Thoracic aorta (tissue), 2 donors: ENCODE results near the gene MMAB. TPM values are rescaled to one million over a fixed set of nuclear protein-coding genes. Genes with fewer than 3 reads are reported as not detected.

ENCODE experiments used
- ATAC-seq: fragments of 150-250 bp; one replicate; pipeline ENCODE4 v1.8.0; 2017; ENCODE audit warnings: low read depth; ENCODE audit not compliant: insufficient number of reproducible peaks, low FRiP score
- DNase-seq: peaks from one replicate; pipeline ENCODE4 v3.0.0-alpha.2; 2020; ENCODE audit warnings: low spot score
- H3K27ac ChIP-seq, 2 donors: fragments of 200-600 bp; sonication (generic); 1 replicate in 1 of 2; 2 replicates in 1 of 2; pipeline ENCODE4 v1.5.1; 2016; ENCODE audit warnings: mild to moderate bottlenecking in 2 of 2, moderate library complexity in 2 of 2
- H3K27me3 ChIP-seq: fragments of 200-600 bp; sonication (generic); replicated peaks from 2 replicates; pipeline ENCODE4 v1.6.0; 2016; ENCODE audit warnings: mild to moderate bottlenecking; ENCODE audit not compliant: insufficient read depth
- H3K36me3 ChIP-seq: fragments of 200-600 bp; sonication (generic); one replicate; pipeline ENCODE4 v1.5.1; 2016
- H3K4me1 ChIP-seq, 2 donors: fragments of 200-600 bp; sonication (generic); 1 replicate in 1 of 2; 2 replicates in 1 of 2; pipeline versions ENCODE4 v1.5.1 to v1.6.0; 2016; ENCODE audit warnings: low read depth in 2 of 2, mild to moderate bottlenecking in 1 of 2; ENCODE audit not compliant: control insufficient read depth in 1 of 2
- H3K4me3 ChIP-seq: fragments of 200-600 bp; sonication (generic); 2 replicates; pipeline ENCODE4 v1.5.1; 2016; ENCODE audit warnings: mild to moderate bottlenecking
- H3K9me3 ChIP-seq: fragments of 200-600 bp; sonication (generic); 2 replicates; pipeline ENCODE4 v1.5.1; 2016
- CTCF ChIP-seq: fragments of 200-600 bp; sonication (generic); IDR thresholded peaks from one replicate; pipeline ENCODE4 v1.5.1; 2019; ENCODE audit warnings: antibody characterized with exemption
- total RNA-seq, 2 donors: library from RNA; depleted of rRNA; stranded (reverse); fragments of >200 nt; gene quantifications; one replicate each; pipeline versions ENCODE4 v1.1.0 to v1.2.3, GENCODE V29; 2016

The MMAB gene
- total RNA-seq, 2 donors from 2014 or later, result 18.7 to 32.4 TPM

GRCh38 chr12:109531411-109531810 lies 41.9 kb downstream of the MMAB start:
- Histone ChIP-seq H3K4me1 (no peaks in the 10 kb centered on the region), H3K9me3 (no peaks in the 10 kb centered on the region), H3K27me3 (no peaks in the 10 kb centered on the region), H3K27ac (no peak overlapping the region), H3K36me3 (peaks cover 49% of the 10 kb centered on the region), H3K4me3 (no peak overlapping the region)
- ATAC-seq (no peak), DNase-seq (no peak)
- TF ChIP-seq CTCF, result no peak

GRCh38 chr12:109529691-109530640 lies 43.3 kb downstream of the MMAB start:
- ATAC-seq, result no peak
- no peaks in the 10 kb centered on the region for H3K9me3 ChIP-seq
- H3K27ac ChIP-seq, result no peak overlapping the region
- H3K36me3 ChIP-seq, result peaks cover 53% of the 10 kb centered on the region
- H3K4me3 ChIP-seq, result no peak overlapping the region
- DNase-seq, result no peak
- no peak for TF ChIP-seq CTCF
- no peaks in the 10 kb centered on the region for H3K4me1 ChIP-seq
- H3K27me3 ChIP-seq, result no peaks in the 10 kb centered on the region

- Histone ChIP-seq H3K36me3 (peaks cover 60% of the 10 kb centered on the region), H3K4me3 (no peak overlapping the region), H3K4me1 (no peaks in the 10 kb centered on the region), H3K27ac (no peak overlapping the region), H3K27me3 (no peaks in the 10 kb centered on the region), H3K9me3 (no peaks in the 10 kb centered on the region)
- TF ChIP-seq CTCF, result no peak
- DNase-seq, result no peak
- no peak for ATAC-seq
Measured at GRCh38 chr12:109527489-109528123, 45.7 kb downstream of the MMAB start.

GRCh38 chr12:109525279-109525585 lies 48.1 kb downstream of the MMAB start:
- DNase-seq (no peak), ATAC-seq (no peak)
- Histone ChIP-seq H3K9me3 (no peaks in the 10 kb centered on the region), H3K4me3 (no peak overlapping the region), H3K27ac (no peak overlapping the region), H3K27me3 (no peaks in the 10 kb centered on the region), H3K36me3 (peaks cover 60% of the 10 kb centered on the region), H3K4me1 (no peaks in the 10 kb centered on the region)
- no peak for TF ChIP-seq CTCF

GRCh38 chr12:109524466-109525278 lies 48.6 kb downstream of the MMAB start:
- Histone ChIP-seq H3K36me3 (peaks cover 54% of the 10 kb centered on the region), H3K9me3 (no peaks in the 10 kb centered on the region), H3K27me3 (no peaks in the 10 kb centered on the region), H3K4me3 (no peak overlapping the region), H3K4me1 (no peaks in the 10 kb centered on the region), H3K27ac (no peak overlapping the region)
- ATAC-seq, result no peak
- TF ChIP-seq CTCF, result no peak
- DNase-seq, result no peak
